Esophagus muscularis mucosa (tissue), 4 donors: Measurements from ENCODE around the gene EEF1AKMT2. TPM values are rescaled to one million over a fixed set of nuclear protein-coding genes. Genes with fewer than 3 reads are reported as not detected.

Experiments used
- DNase-seq: peaks from one replicate; pipeline ENCODE4 v3.0.0-alpha.2; 2017; ENCODE audit errors: extremely low spot score
- H3K27ac ChIP-seq, 4 donors: fragments of 200-600 bp; sonication (generic); replicated peaks in 1 of 4; 1 replicate in 3 of 4; 2 replicates in 1 of 4; pipeline ENCODE4 v1.5.1; 2016 to 2019; ENCODE audit warnings: mild to moderate bottlenecking in 1 of 4
- H3K27me3 ChIP-seq, 4 donors: fragments of 200-600 bp; sonication (generic); one replicate each; pipeline versions ENCODE4 v1.5.1 to v1.6.0; 2016 to 2019
- H3K36me3 ChIP-seq, 4 donors: fragments of 200-600 bp; sonication (generic); one replicate each; pipeline ENCODE4 v1.5.1; 2016 to 2019
- H3K4me1 ChIP-seq, 4 donors: fragments of 200-600 bp; sonication (generic); one replicate each; pipeline ENCODE4 v1.5.1; 2016 to 2019
- H3K4me3 ChIP-seq, 4 donors: fragments of 200-600 bp; sonication (generic); 1 replicate in 2 of 4; 2 replicates in 2 of 4; pipeline ENCODE4 v1.5.1; 2016 to 2019; ENCODE audit warnings: mild to moderate bottlenecking in 4 of 4, moderate library complexity in 1 of 4
- H3K9me3 ChIP-seq, 4 donors: fragments of 200-600 bp; sonication (generic); 1 replicate in 3 of 4; 2 replicates in 1 of 4; pipeline ENCODE4 v1.5.1; 2016 to 2019
- EP300 ChIP-seq: sonication (generic); formaldehyde crosslinking; IDR thresholded peaks from one replicate; pipeline ENCODE4 v1.6.1; 2017; ENCODE audit warnings: antibody characterized with exemption
- POLR2A ChIP-seq: fragments of 450-650 bp; IDR thresholded peaks from one replicate; pipeline ENCODE4 v1.6.1; 2017; ENCODE audit warnings: antibody characterized with exemption, moderate library complexity, mild to moderate bottlenecking, low read depth
- POLR2AphosphoS5 ChIP-seq, 2 donors: sonication (generic); formaldehyde crosslinking; IDR thresholded peaks; one replicate each; pipeline ENCODE4 v1.6.1; 2017; ENCODE audit warnings: antibody characterized with exemption in 2 of 2
- WGBS: methylation state at CpG from one replicate; pipeline ENCODE4 v1.1.5; 2018; 5-methylcytosine and 5-hydroxymethylcytosine counted together
- intact Hi-C: fragments of 100-400 bp; cut with DNase I; formaldehyde crosslinking; loops from one replicate; pipeline ENCODE4 v1.15.1; 2023
- total RNA-seq, 4 donors: library from RNA; depleted of rRNA; stranded (reverse); fragments of >200 nt; gene quantifications; one replicate each; pipeline versions ENCODE4 v1.1.0 to v1.2.1, GENCODE V29; 2016
- TF ChIP-seq, protein P1 (sequence below), 3 experiments: fragments of 200-600 bp in 2 of 3; fragments of 450-650 bp in 1 of 3; sonication (generic) in 2 of 3; IDR thresholded peaks; one replicate each; pipeline ENCODE4 v1.5.1; 2017 to 2019; ENCODE audit warnings: antibody characterized with exemption in 3 of 3, mild to moderate bottlenecking in 2 of 3, moderate library complexity in 1 of 3

Gene EEF1AKMT2
- total RNA-seq, 4 donors from 2014 or later = 9.0 to 11.9 (median 10.0) TPM

DNA sequence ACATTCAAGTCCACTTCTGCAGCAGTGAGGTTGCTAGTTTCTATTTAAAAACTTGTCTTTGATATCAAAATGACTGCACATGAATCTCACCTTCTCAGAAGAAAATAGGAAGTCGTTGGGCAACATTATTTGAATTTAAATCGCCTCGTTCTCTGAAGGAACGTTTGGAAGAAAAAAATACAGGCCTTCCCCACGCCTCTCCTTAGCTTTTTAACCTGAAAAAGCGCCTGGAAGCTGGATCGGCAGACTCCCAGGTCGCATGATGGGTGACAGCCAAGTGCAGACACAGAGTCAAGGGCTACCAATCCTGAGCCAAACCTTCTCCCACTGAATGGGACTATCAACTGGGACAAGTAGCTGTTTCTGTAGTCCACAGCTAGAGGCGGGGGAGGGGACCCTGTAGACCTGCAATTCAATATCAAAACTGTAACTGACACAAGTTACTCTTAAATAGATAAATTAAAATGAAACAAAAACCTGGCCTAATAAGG lies 49.7 kb downstream of the EEF1AKMT2 start:
- H3K4me3 ChIP-seq = peak overlapping the region; percentile 72 to 79 (median 73)

GRCh38 chr10:124741281-124741921 lies 50.3 kb downstream of the EEF1AKMT2 start:
- Histone ChIP-seq H3K36me3 (no peaks in the 10 kb centered on the region), H3K27me3 (no peaks in the 10 kb centered on the region), H3K4me1 (peaks cover 70 to 85% (median 84%) of the 10 kb centered on the region in 4 donors), H3K9me3 (no peaks in the 10 kb centered on the region), H3K27ac (peak overlapping the region; percentile 89 to 90 (median 89)), H3K4me3 (peak overlapping the region; percentile 10 to 79 (median 58))
- no peak for DNase-seq
- TF ChIP-seq POLR2AphosphoS5 (IDR thresholded peaks at IDR 0.05) (peak in 1 of 2 donors; percentile 58), EP300 (no peak)
- TF ChIP-seq, protein P1, sequence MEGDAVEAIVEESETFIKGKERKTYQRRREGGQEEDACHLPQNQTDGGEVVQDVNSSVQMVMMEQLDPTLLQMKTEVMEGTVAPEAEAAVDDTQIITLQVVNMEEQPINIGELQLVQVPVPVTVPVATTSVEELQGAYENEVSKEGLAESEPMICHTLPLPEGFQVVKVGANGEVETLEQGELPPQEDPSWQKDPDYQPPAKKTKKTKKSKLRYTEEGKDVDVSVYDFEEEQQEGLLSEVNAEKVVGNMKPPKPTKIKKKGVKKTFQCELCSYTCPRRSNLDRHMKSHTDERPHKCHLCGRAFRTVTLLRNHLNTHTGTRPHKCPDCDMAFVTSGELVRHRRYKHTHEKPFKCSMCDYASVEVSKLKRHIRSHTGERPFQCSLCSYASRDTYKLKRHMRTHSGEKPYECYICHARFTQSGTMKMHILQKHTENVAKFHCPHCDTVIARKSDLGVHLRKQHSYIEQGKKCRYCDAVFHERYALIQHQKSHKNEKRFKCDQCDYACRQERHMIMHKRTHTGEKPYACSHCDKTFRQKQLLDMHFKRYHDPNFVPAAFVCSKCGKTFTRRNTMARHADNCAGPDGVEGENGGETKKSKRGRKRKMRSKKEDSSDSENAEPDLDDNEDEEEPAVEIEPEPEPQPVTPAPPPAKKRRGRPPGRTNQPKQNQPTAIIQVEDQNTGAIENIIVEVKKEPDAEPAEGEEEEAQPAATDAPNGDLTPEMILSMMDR (IDR thresholded peaks at IDR 0.05) = peak; percentile 85 to 94 (median 89)
- WGBS = 23% methylated on average over 13 of the region's 13 CpGs
- intact Hi-C loops = loop anchor here (5.0 kb wide), 4 partner anchors 34 to 324 kb away; partner anchors contain the start of gene OAT

More for the DNA sequence above, 49.7 kb downstream of the EEF1AKMT2 start:
- Histone ChIP-seq H3K27me3 (no peaks in the 10 kb centered on the region), H3K4me1 (peaks cover 65 to 79% (median 79%) of the 10 kb centered on the region in 4 donors), H3K27ac (peak overlapping the region; percentile 89 to 90 (median 89)), H3K36me3 (no peaks in the 10 kb centered on the region), H3K9me3 (no peaks in the 10 kb centered on the region)
- 51% methylated on average over 9 of the region's 9 CpGs for WGBS
- intact Hi-C loops = loop anchor here (2.0 to 5.0 kb wide), 5 partner anchors 35 to 325 kb away; partner anchors contain the start of gene OAT
- TF ChIP-seq POLR2A = no peak
- TF ChIP-seq POLR2AphosphoS5 (IDR thresholded peaks at IDR 0.05) = no peak
- no peak for TF ChIP-seq EP300
- TF ChIP-seq, protein P1 (IDR thresholded peaks at IDR 0.05) = no peak
- DNase-seq = no peak

DNA sequence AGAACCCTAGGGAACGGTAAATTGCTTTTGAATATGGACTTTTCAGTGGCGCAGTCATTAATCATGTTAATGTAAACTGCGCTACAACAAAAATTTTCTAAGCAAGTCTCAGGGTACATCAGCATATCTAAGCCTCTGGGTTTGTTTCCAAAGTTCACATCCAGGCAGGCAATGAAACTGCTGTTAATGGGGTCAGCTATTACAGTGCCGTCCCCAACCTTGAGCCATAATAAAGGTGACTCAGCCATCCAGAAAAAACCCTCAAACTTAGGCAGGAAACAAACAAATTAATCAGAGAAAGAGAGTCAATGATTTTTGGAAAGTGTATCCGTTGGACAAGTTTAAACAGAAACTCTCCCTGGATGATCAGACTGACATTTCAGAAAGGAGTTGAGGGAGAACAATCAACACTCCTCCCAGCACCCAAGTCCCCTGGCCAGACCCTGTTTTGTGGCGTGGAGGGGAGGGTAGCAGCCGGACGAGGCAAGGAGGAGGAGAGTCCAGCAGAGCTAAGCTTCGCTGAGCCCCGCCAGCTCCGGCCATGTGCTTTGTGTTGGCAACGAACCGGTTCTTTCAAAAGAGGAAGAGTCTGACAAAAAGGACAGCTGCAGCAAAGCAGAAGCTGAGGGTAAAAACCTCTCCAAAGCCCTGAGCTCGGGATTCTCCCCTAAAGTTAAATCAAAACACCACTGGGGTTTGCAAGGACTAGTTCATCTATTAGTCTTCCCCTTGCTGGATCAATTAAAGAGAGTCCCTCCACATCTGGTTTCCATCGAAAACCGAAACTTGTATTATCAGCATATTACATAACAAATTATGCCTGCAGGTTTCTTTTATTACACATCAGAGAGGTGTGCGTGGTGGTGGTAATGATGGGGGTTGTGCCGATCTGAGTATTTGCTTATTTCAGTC lies 51.1 kb downstream of the EEF1AKMT2 start:
- Histone ChIP-seq H3K27me3 (no peaks in the 10 kb centered on the region), H3K4me3 (peak overlapping the region; percentile 10 to 42 (median 22)), H3K4me1 (peaks cover 78 to 89% (median 88%) of the 10 kb centered on the region in 4 donors), H3K9me3 (no peaks in the 10 kb centered on the region), H3K36me3 (no peaks in the 10 kb centered on the region), H3K27ac (peak overlapping the region; percentile 89 to 90 (median 89))
- WGBS = 13% methylated on average over 18 of the region's 18 CpGs
- TF ChIP-seq EP300 (no peak), POLR2AphosphoS5 (IDR thresholded peaks at IDR 0.05) (peak in 1 of 2 donors; percentile 23)
- TF ChIP-seq, protein P1 (IDR thresholded peaks at IDR 0.05) = no peak
- intact Hi-C loops = loop anchor here (5.0 kb wide), 4 partner anchors 33 to 323 kb away; partner anchors contain the start of gene OAT
- no peak for DNase-seq

DNA sequence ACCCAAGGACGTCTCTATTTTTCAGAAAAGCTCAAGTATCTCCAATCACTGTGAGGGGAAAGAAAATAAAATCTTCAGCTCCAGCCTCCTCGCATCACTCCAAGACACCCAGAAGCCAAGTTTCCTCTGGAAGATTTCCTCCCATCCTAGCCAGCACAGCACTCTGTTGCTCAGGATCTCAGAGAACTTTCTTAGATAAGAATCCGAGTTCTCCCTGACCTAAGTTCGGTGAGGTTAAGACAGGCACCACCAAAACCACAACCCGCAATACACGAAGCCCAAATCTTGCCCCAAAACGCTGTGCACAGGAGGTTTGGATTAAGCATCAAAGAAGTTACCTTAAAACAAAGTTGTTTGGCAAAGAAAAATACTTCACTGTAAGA lies 51.7 kb downstream of the EEF1AKMT2 start:
- no peaks in the 10 kb centered on the region for H3K9me3 ChIP-seq
- WGBS = 20% methylated on average over 7 of the region's 7 CpGs
- H3K36me3 ChIP-seq = no peaks in the 10 kb centered on the region
- H3K4me3 ChIP-seq = peak overlapping the region; percentile 10 to 42 (median 22)
- peak overlapping the region; percentile 89 to 90 (median 89) for H3K27ac ChIP-seq
- TF ChIP-seq EP300 (no peak), POLR2A (no peak), POLR2AphosphoS5 (IDR thresholded peaks at IDR 0.05) (no peak)
- TF ChIP-seq, protein P1 (IDR thresholded peaks at IDR 0.05) = no peak
- H3K4me1 ChIP-seq = peaks cover 79 to 89% (median 88%) of the 10 kb centered on the region in 4 donors
- intact Hi-C loops = loop anchor here (5.0 kb wide), 4 partner anchors 33 to 323 kb away; partner anchors contain the start of gene OAT
- H3K27me3 ChIP-seq = no peaks in the 10 kb centered on the region
- DNase-seq = no peak
